Right renal cortex interstitium (tissue), 3 donors: Measurements from ENCODE around the gene CLEC16A. TPM values are rescaled to one million over a fixed set of nuclear protein-coding genes. Genes with fewer than 3 reads are reported as not detected.
A peak's percentile ranks its signal among the peaks of the same experiment; 100 is the strongest.
"Not testable (repeated sequence)": the region's sequence is repeated elsewhere in the genome, so short reads cannot be mapped to it uniquely, and the experiment has no call there.

Experiments
- DNase-seq, 3 donors: peaks; one replicate each; pipeline ENCODE4 v3.0.0-alpha.2; 2013; ENCODE audit warnings: low read depth in 3 of 3, low spot score in 2 of 3
- polyA plus RNA-seq, 3 donors: library from polyadenylated mRNA; unstranded; fragments of 120-200 nt; gene quantifications; one replicate each; pipeline ENCODE4 v1.2.1, GENCODE V29; 2013; ENCODE audit not compliant: insufficient read length in 3 of 3

CLEC16A gene
- polyA plus RNA-seq, 3 donors, result 22.1 to 26.3 (median 23.3) TPM

DNA sequence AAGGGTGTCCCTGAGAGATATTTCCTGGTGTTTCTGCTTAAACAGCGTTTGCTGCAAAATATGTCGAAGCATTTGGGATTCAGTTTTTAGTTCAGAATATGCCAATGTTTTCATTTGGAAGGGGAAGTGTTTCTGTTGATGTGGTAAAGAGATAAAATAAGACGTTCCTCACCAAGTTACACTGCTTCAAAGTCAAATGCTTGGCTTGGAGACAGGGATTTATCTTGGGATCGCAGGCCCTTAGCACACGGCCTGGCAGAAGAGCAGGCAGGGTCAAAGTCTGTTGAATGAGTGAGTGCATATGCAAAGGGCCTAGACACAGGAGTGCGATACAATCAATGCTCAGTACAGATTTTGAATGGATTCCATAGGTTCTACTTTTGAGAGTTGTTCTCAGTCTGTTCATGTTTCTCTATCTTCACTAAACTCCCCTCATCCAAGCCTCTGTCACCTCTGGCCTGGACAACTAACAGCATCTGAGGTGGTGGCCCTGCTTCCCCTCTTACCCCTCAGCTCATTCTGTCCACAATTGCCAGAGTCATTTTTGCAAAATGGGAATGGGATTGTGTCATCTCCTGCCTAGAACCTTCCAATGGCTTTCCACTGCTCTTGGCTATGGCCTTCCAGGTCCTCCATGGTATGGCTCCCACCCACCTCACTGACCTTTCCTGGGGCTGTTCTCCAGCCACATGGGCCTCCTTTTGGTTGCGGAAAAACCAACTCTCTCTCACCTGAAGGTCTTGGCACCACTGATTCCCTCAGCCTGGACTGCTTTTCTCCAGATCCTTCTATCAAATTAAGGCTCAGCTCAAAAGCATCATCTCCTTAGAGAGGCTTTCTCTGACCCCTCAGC, 5.3 kb upstream of the CLEC16A start:
- DNase-seq, result no peak

DNA sequence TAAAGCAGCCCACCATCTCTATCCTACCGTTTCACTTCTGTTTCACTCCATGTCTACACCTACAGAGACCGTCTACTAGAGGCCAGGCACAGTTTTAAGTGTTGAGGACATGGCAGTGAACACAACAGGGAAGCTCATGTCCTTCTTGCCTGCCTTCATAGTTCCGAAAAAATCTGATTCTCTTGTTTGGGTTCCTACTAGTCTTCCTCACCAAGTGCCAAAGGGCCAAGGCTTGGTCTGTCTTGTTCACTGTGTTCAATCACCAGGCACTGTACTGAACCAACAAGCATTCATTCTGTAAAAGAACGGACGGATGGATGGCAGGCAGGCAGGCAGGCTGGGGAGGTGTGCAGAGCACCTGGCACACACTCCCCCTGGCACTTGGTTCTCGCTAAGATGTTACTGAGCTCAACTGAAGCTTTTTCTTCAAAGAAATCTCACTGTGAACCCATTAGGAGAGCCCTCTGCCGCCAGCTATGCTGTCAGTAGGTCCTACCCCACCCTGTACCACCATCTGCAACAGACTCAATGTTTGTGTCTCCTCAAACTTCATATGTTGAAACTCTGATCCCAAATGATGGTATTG, 4.6 kb upstream of the CLEC16A start:
- DNase-seq, result no peak

DNA sequence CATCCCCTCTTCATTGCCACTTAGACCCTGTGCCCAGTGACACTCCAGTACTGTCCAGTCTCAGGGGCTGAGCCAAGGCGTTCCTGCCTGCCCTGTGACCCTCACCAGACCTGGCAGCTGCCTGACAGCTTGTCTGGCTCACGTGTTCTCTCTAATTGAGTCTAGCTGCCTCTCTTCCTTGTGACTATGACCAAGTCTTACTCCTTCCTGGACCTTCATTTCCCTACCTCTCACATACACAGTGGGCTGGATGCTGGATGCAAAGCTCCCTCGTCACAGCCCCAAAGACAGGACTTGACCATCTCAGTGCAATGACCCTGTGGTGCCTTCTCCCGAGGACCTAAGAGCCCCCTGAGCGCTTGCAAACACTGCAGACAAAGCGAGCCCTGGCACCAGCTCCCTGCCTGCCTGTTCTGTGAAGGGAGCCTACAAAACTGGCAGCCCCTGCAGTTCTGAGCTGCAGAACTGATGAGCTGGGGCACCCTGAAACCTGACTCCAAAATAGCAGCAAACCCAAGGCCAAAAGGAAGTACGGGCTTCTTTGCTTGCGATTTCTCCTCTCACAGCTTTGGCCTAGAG, 3.8 kb upstream of the CLEC16A start:
- DNase-seq, result no peak

DNA sequence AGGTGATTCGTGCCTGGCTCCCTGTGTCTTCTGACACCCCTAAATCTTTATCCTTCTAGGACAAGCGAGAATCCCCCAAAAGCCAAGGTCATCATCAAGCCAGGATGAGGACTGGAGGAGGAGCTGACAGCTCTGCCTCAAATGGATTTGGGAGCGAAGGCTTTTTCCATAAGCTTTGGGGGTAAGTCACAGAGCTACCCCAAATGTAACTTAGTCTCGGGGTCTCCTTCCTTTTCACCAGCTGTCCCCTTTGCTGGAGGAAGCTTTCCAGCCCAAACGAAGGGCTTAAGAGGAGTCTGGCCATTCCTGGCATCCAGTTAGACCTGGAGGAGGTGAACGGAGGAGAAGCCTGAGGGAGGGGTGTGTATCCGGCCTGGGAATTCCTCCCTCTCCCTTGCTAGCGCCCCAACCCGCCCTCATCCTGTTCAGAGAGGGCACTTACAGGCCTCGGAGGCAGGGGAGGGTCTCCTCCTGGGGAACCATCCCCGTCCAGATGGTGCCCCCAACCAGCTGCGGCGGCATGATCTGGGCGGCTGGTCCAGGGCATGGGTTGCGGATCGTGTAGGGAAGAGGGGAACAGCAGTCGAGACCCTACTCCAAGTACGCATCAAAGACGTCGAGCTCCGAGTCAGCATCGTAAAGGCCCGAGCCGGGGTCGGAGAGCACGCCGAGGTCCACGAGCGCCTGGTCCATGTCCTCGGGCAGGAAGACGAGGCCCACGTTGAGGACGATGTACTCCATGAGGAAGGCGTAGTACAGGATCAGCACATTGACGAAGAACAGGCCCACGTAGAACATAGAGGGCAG, 3.0 kb upstream of the CLEC16A start:
- DNase-seq, result no peak

DNA sequence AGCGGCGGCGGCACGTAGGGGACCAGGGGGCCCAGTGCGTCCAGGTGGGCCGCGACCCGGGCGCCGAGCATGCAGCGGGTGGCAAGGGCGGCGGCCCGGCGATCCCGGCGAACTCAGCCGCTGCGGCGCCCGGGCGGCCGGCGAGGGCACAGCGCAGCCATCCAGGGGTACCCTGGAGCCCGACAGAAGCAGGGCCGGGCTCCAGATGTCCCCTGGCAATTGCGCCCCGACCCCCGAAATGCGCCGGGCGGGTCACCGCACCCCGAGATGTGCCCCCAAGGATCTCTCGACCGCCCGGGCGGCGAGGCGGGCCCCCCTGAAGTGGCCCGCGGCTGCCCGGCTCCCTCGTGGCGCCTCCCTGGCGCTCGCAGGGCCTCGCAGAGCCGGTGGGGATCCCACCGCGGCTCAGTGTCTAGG, 2.4 kb upstream of the CLEC16A start:
- DNase-seq, result not testable (repeated sequence)

DNA sequence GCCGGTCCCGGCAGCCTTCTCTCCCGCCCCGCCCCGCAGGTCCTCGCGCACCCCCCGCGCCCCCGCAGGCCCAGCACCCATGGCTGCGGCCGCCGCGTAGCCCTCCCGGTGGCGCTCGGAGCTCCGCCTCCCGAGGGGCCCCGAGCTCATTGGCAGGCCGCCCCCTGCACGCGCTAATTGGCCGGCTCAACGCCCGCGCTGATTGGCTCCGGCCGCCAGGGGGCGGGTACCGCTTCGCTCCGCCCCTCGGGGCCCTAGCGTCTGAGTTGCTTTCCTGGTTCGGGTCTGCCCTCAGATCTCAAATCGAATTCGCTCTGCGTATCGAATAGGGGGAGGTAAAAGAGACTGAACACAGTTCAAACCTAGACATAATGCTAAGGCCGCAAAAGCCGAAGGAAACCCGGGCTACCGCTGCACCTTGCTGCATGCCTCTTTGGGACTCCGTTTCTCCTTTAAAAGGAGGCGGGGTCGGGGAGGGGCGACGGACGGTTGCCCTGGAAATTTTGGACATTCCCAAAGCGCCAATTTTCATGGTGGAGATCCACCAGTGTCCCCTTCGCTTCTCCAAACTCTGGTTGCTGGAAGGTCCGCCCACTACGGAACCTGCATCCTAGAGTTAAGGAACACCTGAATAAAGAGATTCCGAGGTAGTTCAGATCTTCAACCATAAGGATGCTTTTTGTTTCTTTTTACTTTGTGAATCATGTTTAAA, 1.9 kb upstream of the CLEC16A start, which contains the start of gene DEXI:
TSS of gene DEXI (minus strand) at position 117 of the 712 bp plus-strand sequence. CDS start 463 bp downstream, outside the sequence.
- peak; percentile 73 to 82 (median 80) for DNase-seq

DNA sequence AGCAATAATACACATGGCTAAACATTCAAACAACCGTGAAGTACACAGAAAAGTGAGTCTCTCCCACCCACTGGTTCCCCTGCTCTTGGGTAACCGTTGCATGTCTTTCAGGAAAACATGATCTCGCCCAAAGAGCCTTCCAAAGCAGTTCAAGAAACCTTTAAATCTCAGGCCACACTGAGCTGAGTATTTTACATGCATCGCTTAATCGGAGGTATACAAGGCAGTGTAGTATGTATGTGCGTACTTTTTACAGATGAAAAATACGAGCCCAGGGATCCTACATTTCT, 1.4 kb upstream of the CLEC16A start:
- no peak for DNase-seq

DNA sequence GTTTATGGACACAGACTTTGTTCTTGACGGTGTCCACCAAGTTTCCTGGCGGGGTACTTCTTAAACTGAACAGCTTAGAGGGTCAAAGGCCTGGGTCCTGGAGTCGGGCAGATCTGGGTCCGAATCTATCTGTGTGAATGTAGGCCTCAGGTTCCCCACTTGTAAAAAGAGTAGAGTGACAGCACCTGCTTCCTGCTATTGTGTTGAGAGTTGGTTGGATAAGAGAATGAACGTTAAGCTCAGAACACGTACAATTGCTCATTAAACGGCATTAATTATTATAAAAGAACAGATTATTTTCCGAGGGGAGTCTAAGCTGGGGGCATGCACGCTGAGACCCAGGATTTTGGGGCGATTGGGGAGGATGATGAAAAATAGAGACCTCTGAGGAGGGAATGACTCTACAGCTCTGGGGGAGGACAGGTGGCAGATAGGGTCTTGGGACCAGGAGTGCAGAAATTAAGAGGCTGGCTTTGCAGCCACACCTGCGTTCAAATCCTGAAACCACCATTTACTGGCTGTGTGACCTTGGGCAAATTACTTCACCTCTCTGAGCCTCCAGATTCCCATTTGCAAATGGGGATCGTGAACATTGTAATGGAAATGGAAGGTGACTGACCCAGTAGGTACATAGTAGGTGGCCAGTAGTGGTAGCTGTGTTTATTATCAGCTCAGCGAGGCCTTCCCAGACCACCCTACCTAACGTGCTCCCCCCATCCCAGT, 862 bp downstream of the CLEC16A start:
- no peak for DNase-seq

DNA sequence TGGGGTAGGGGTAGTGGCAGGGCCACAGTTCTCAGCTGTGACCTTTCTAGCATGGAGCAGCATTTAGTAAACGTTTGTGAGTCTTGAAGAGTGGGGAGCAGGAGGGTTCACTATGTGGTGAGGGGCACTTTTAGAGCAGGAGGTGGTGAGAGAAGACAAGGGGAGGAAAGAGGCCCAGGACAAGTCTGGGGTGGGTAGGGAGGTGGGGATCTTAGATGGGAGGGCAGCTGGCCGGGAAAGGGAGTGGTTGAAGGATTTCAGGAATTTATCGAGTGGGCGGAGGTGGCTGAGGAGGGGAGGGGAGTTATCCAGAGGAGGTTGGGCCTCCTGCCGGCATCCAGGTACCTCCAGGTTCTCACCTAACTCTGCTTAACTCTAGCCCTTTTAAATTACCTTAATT, 1.9 kb downstream of the CLEC16A start:
- no peak for DNase-seq

DNA sequence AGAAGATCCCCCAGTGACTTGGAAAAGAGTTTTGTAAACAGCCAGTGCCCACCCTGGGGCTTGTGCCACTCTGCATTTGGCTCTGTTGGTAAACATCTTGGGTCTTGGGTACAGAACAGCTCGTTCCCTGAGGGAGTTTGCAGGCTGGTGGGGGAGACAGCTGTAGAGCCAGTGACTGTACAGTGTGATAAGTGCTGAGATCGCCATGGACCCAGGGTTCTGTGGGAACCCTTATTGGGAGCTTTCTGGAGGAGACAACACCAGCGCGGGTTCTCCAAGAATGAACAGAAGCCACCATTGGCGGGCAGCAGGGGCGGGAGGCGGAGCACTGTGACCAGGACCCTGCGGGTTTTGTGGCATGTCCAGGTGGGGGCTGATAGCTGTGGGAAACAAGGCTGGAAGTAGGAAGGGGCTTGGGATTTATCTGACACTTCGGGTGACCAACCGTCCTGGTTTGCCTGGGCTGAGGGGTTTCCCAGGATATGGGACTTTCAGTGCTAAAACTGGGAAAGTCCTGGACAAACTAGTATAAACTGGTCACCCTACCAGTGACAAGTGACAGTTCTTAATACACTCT, 2.9 kb downstream of the CLEC16A start:
- DNase-seq, result no peak

DNA sequence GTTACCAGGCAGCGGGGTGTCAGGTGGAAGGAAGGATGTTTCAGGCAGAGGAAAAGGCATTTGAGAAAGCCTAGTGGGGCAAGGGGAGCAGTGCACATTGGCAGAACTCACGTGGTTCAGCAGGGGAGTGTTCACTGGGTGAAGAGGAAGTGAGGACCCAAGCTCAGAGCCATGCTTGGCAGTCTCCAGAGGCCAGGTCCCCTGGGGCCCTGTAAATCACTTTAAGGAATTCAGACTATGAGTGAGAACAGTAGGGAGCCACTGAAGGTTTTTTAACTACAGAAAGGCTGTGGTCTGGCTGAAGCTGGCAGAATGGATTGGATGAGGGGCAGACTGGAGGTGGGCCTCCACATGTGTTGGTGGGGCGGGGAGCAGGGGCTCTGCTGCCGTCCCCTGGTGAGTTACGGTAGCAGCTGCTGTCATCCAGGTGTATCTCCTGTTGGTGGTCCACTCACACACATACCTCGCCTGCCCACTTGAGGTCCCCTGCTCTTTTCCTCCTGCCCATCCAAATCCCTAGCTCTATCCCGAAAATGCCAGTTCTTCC, 5.1 kb downstream of the CLEC16A start:
- DNase-seq, result no peak

DNA sequence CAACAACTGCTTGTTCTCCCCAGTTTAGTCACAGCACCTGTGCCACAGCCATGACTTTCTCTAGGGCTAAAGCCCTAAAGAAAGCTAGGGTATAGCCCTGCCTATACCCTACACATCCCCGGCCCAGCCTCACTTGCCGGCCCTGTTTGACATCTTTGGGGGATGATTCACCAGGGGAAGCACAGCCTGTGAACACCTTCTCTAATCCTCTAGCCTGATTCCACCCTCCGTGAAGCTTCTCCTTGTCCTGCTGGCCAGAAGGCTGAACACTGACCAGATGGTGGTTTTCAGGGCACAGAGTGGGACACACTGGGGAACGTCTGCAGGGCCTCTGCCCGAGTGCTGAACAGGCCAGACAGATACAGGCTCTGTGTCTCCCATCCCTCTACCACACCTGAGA, 6.0 kb downstream of the CLEC16A start:
- DNase-seq, result no peak

DNA sequence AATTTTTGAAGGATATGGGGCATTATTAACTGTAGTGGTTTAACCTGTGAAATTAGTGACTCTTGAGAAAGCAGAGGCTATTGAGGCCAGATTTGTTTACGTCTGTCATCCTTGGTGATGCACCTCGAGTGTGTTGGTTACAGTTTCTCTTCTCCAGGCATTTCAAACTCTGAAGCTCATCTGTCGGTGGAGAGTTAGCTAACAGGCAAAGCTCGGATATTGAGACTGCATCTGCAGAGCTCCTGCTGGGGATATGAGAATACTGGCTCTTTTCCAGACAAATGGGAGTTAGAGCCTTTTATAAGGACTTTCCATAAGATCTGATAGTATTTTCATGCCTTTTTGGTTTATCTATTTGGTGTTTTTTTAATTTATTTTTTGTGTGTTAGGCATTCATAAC, 6.7 kb downstream of the CLEC16A start:
- no peak for DNase-seq

DNA sequence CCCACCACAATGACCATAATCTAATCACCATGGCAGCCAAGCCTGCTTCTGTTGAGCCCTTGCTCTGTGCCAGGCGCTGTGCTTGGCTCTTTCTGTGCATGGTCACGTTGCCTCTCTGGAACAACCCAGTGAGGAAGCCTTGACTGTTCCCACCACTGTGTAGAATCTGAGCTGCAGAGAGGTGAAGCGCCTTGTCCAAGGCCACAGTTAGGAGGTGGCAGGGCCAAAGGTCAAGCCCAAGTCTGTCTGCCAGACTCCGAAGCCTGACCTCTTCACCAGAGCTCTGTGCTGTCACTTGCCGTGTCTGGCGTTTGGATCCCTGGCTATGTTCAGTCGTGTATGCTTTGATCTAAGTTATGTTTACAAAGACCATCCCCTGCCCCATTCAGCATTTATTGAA, 10.5 kb downstream of the CLEC16A start:
- DNase-seq, result no peak

DNA sequence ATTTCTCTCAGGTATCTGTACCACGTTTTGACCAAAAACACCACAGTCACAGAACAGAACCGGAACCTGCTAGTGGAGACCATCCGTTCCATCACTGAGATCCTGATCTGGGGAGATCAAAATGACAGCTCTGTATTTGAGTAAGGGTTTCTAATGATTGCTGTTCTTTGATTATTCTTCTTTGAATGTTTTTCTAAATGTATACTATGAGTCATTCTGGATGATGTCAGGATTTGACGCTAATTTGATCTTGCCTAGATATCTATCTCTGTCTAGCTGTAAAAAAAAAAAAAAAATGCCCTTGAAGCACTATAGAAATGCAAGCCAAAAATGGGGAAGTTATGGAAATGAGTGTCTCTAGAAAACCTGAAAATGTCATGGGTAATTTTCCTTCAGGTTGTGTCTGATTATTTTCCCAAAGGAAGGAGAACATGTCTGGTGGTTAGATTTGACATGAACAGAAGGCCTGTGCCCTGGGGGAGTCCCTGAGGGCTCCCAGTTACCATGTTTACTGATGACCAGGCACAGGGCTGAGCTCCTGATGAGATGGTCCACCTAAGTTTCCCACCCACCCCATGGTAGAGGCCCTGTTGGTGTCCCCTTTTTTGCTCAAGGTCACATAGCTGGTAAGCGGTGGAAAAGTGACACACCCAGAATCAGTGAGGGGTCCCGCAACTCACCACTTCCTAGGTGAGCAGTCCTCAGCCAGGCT, 13.6 kb downstream of the CLEC16A start:
- no peak for DNase-seq

DNA sequence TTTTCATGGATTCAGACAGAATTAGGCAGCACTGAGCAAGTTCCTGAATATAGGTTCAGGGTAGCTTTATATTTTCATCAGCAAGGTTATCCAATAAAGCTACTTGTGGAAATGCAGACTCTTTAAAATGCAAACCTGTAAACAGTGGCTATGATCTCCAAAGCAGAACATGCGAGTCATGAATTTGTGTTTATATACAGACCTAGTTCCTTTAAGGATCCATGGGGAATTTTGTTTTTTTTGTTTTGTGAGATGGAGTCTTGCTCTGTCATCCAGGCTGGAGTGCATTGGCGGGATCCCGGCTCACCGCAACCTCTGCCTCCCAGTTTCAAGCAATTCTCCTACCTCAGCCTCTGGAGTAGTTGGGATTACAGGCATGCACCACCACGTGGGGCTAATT, 14.8 kb downstream of the CLEC16A start:
- DNase-seq, result no peak

DNA sequence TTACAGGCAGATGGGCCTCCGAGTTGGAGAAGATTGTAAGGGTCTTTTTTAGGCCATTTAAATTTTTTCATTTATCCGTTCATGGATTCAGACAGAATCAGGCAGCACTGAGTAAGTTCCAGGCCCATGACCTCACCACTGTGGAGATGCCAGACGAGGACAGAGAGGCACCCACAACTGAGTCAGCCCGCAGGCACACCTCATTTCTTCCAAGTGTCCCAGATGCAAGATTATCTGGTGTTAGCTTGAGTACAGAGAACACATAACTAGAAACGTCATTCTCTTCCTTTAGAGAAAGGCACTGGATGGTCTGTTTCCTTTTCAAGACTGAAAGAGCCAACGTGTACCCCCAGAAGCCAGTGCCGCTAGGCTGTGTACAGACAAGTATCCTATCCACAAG, 16.9 kb downstream of the CLEC16A start:
- DNase-seq, result no peak

DNA sequence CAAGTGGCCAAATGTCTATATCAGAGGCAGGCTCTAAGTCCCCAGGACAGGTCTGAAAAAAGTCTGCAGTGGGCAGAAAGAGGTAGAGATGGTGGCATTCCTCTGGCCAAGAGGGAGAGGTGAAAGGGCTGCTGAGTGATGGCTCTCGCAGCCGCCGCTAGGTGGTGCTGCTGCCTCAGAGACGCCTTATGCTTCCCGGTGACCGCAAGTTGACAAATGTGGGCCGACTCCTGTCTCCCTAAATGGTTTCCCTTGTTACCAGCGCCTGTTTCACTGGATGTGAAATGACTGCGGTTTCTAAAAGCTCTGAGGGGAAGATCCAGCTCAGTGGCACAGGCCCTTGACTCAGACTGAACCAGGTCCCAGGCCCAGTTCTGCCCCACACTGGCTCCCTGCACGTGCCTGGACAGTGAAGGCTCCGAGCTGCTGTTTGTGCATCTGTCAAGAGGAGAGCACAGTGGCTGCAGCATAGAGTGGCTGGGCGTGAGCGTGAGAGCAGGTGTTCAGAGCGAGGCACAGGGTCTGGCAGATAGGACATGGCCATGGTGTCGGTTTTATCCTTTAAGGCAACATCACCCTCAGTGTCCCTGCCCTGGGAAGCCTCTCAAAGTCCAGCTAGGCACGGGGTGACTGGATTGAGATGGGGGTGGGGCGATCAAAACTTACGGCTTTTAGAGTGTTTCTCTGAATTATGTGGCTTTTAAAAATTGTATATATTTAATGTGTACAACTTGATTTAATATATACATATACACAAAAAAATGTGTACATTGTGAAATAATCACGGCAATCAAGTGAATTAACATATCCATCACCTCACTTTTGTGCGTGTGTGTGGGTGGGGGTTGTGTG, 19.9 kb downstream of the CLEC16A start:
- DNase-seq, result peak in 1 of 3 donors; percentile 71
